SK-N-SH treated with all-trans-retinoic acid at 6 μM for 48 hours (cell line): ENCODE results near the gene ERLIN1.

ENCODE experiments used
- CSDC2 ChIP-seq: fragments of 250-450 bp; sonication (Bioruptor Pico); IDR thresholded peaks from 2 replicates; pipeline ENCODE4 v1.5.0; 2020; ENCODE audit warnings: mild to moderate bottlenecking, moderate library complexity
- ESRRG ChIP-seq: fragments of 250-450 bp; sonication (Bioruptor Pico); IDR thresholded peaks from 2 replicates; pipeline ENCODE4 v1.6.1; 2021; ENCODE audit warnings: mild to moderate bottlenecking
- OSR1 ChIP-seq: fragments of 250-450 bp; sonication (Bioruptor Pico); IDR thresholded peaks from 2 replicates; pipeline ENCODE4 v1.8.0; 2022; ENCODE audit warnings: moderate library complexity, mild to moderate bottlenecking, inconsistent platforms
- RARB ChIP-seq: fragments of 250-450 bp; sonication (Bioruptor Pico); IDR thresholded peaks from 2 replicates; pipeline ENCODE4 v1.8.0; 2021; ENCODE audit warnings: mild to moderate bottlenecking, moderate library complexity

- TF ChIP-seq OSR1 (no peak), CSDC2 (CRISPR knock-in tag) (no peak), RARB (no peak), ESRRG (CRISPR knock-in tag) (no peak)
Observed at GRCh38 chr10:100146875-100147650, 38.8 kb downstream of the ERLIN1 start.
